ENCODE measurements around the gene WDR19. TPM values are rescaled to one million over a fixed set of nuclear protein-coding genes. Genes with fewer than 3 reads are reported as not detected.

The WDR19 gene
- total RNA-seq, 2 experiments from 2014 or later = 14.5 to 16.7 TPM

GRCh38 chr4:39146211-39146610 is 36.1 kb upstream of the WDR19 start:
- H3K9me3 ChIP-seq (ENCODE audit: control insufficient read depth in 1 of 2, insufficient read depth in 1 of 2, low read length in 2 of 2) = no peaks in the 10 kb centered on the region
- no peaks in the 10 kb centered on the region for H3K27me3 ChIP-seq (ENCODE audit: control insufficient read depth in 1 of 2, insufficient read depth in 2 of 2, low read length in 2 of 2)
- Mint-ChIP-seq H3K4me3 (no peak overlapping the region), H3K4me1 (ENCODE audit: low read depth) (no peaks in the 10 kb centered on the region), H3K27me3 (no peaks in the 10 kb centered on the region), H3K27ac (no peak overlapping the region), H3K9me3 (no peaks in the 10 kb centered on the region), H3K36me3 (ENCODE audit: low read depth) (no peaks in the 10 kb centered on the region)
- intact Hi-C loops (cut with DNase I, micrococcal nuclease) = no loop called here
- TF ChIP-seq CTCF (IDR thresholded peaks at IDR 0.05) = no peak
- no peaks in the 10 kb centered on the region for H3K4me1 ChIP-seq (ENCODE audit: insufficient read depth, low read length)
- CTCF ChIA-PET = interaction anchor here (1.5 kb wide), 1 partner anchor 15 kb away, joined by 4 read pairs; no protein-coding TSS in a partner anchor
- POLR2A ChIA-PET = interaction anchor here (0.6 kb wide), 1 partner anchor 247 kb away, joined by 3 read pairs; no protein-coding TSS in a partner anchor
- DNase-seq (no peak), ATAC-seq (ENCODE audit: poor library complexity) (no peak)
- no peak overlapping the region for H3K27ac ChIP-seq (ENCODE audit: low read depth in 1 of 2, low read length in 2 of 2)
- H3K36me3 ChIP-seq (ENCODE audit: insufficient read depth, low read length) = no peaks in the 10 kb centered on the region
- no peak overlapping the region for H3K4me3 ChIP-seq (ENCODE audit: low read length)

GRCh38 chr4:39154009-39154408 is 28.3 kb upstream of the WDR19 start:
- H3K27ac Mint-ChIP-seq = no peak overlapping the region
- intact Hi-C loops (cut with DNase I, micrococcal nuclease) = no loop called here
- H3K4me1 Mint-ChIP-seq (ENCODE audit: low read depth) = no peaks in the 10 kb centered on the region
- DNase-seq (no peak), ATAC-seq (ENCODE audit: poor library complexity) (no peak)
- no peaks in the 10 kb centered on the region for H3K9me3 Mint-ChIP-seq
- H3K27me3 ChIP-seq (ENCODE audit: control insufficient read depth in 1 of 2, insufficient read depth in 2 of 2, low read length in 2 of 2) = no peaks in the 10 kb centered on the region
- no peak overlapping the region for H3K27ac ChIP-seq (ENCODE audit: low read depth in 1 of 2, low read length in 2 of 2)
- H3K4me3 Mint-ChIP-seq = no peak overlapping the region
- no peaks in the 10 kb centered on the region for H3K9me3 ChIP-seq (ENCODE audit: control insufficient read depth in 1 of 2, insufficient read depth in 1 of 2, low read length in 2 of 2)
- no peak for TF ChIP-seq CTCF (IDR thresholded peaks at IDR 0.05)
- CTCF ChIA-PET = no interaction called here
- H3K4me3 ChIP-seq (ENCODE audit: low read length) = no peak overlapping the region
- H3K4me1 ChIP-seq (ENCODE audit: insufficient read depth, low read length) = no peaks in the 10 kb centered on the region
- no peaks in the 10 kb centered on the region for H3K27me3 Mint-ChIP-seq
- no peaks in the 10 kb centered on the region for H3K36me3 ChIP-seq (ENCODE audit: insufficient read depth, low read length)
- H3K36me3 Mint-ChIP-seq (ENCODE audit: low read depth) = no peaks in the 10 kb centered on the region
- POLR2A ChIA-PET = no interaction called here

GRCh38 chr4:39157520-39157919 is 24.8 kb upstream of the WDR19 start:
- TF ChIP-seq CTCF (IDR thresholded peaks at IDR 0.05) = no peak
- POLR2A ChIA-PET = no interaction called here
- ATAC-seq (ENCODE audit: poor library complexity) = no peak
- Histone ChIP-seq H3K4me3 (ENCODE audit: low read length) (no peak overlapping the region), H3K4me1 (ENCODE audit: insufficient read depth, low read length) (no peaks in the 10 kb centered on the region), H3K9me3 (ENCODE audit: control insufficient read depth in 1 of 2, insufficient read depth in 1 of 2, low read length in 2 of 2) (no peaks in the 10 kb centered on the region), H3K27me3 (ENCODE audit: control insufficient read depth in 1 of 2, insufficient read depth in 2 of 2, low read length in 2 of 2) (no peaks in the 10 kb centered on the region), H3K27ac (ENCODE audit: low read depth in 1 of 2, low read length in 2 of 2) (no peak overlapping the region), H3K36me3 (ENCODE audit: insufficient read depth, low read length) (no peaks in the 10 kb centered on the region)
- no peaks in the 10 kb centered on the region for H3K9me3 Mint-ChIP-seq
- H3K27ac Mint-ChIP-seq = no peak overlapping the region
- CTCF ChIA-PET = no interaction called here
- intact Hi-C loops (cut with DNase I, micrococcal nuclease) = no loop called here
- no peaks in the 10 kb centered on the region for H3K27me3 Mint-ChIP-seq
- no peak overlapping the region for H3K4me3 Mint-ChIP-seq
- no peak for DNase-seq
- no peaks in the 10 kb centered on the region for H3K36me3 Mint-ChIP-seq (ENCODE audit: low read depth)
- no peaks in the 10 kb centered on the region for H3K4me1 Mint-ChIP-seq (ENCODE audit: low read depth)

All from CD4-positive, alpha-beta T cell (primary cell).